Endodermal cell (in vitro differentiated cells): Measurements from ENCODE around the gene MGME1. TPM values are rescaled to one million over a fixed set of nuclear protein-coding genes. Genes with fewer than 3 reads are reported as not detected.
"Not testable (repeated sequence)": the region's sequence is repeated elsewhere in the genome, so short reads cannot be mapped to it uniquely, and the experiment has no call there.

Experiments used
- DNase-seq: peaks from one replicate; pipeline ENCODE4 v3.0.0-alpha.2; 2017
- H3K27ac ChIP-seq: 2 replicates; pipeline ENCODE4 v1.5.1; 2013; ENCODE audit warnings: mild to moderate bottlenecking, low read depth, low read length, moderate library complexity
- H3K27me3 ChIP-seq: 2 replicates; pipeline ENCODE4 v1.6.1; 2013; ENCODE audit warnings: mild to moderate bottlenecking, low read length, moderate library complexity; ENCODE audit not compliant: insufficient read depth, control insufficient read depth, poor library complexity, severe bottlenecking
- H3K36me3 ChIP-seq: 2 replicates; pipeline ENCODE4 v1.7.0; 2013; ENCODE audit warnings: mild to moderate bottlenecking, low read length, moderate library complexity; ENCODE audit not compliant: control insufficient read depth, insufficient read depth
- H3K4me1 ChIP-seq: one replicate; pipeline ENCODE4 v1.7.0; 2013; ENCODE audit warnings: low read length; ENCODE audit not compliant: control insufficient read depth, insufficient read depth
- H3K4me3 ChIP-seq: 2 replicates; pipeline ENCODE4 v1.5.1; 2013; ENCODE audit warnings: mild to moderate bottlenecking, low read length, moderate library complexity
- H3K9ac ChIP-seq: 2 replicates; pipeline ENCODE4 v1.6.1; 2013; ENCODE audit warnings: mild to moderate bottlenecking, low read length, moderate library complexity; ENCODE audit not compliant: poor library complexity, severe bottlenecking; ENCODE audit errors: extremely low read depth
- H3K9me3 ChIP-seq: 2 replicates; pipeline ENCODE4 v1.6.1; 2013; ENCODE audit warnings: mild to moderate bottlenecking, low read length, moderate library complexity; ENCODE audit not compliant: control insufficient read depth
- H3K27ac Mint-ChIP-seq: 2 replicates; pipeline ENCODE4 v1.8.0; 2020; ENCODE audit warnings: mixed read lengths
- H3K27me3 Mint-ChIP-seq: 2 replicates; pipeline ENCODE4 v1.8.0; 2021; ENCODE audit warnings: mild to moderate bottlenecking, mixed read lengths; ENCODE audit not compliant: insufficient read depth
- H3K36me3 Mint-ChIP-seq: 2 replicates; pipeline ENCODE4 v1.8.0; 2020; ENCODE audit warnings: low read depth, mixed read lengths
- H3K4me1 Mint-ChIP-seq: 2 replicates; pipeline ENCODE4 v1.8.0; 2020; ENCODE audit warnings: mixed read lengths
- H3K4me3 Mint-ChIP-seq: 2 replicates; pipeline ENCODE4 v1.8.0; 2020; ENCODE audit warnings: mild to moderate bottlenecking, moderate library complexity, mixed read lengths
- H3K9me3 Mint-ChIP-seq: 2 replicates; pipeline ENCODE4 v1.8.0; 2020; ENCODE audit warnings: mild to moderate bottlenecking, mixed read lengths
- CTCF ChIP-seq: fragments of 200-600 bp; sonication (generic); conservative IDR thresholded peaks from 2 replicates; pipeline ENCODE4 v1.5.0; 2021; ENCODE audit warnings: antibody characterized with exemption, mild to moderate bottlenecking
- WGBS, 2 experiments: methylation state at CpG; one replicate each; pipeline versions ENCODE4 v1.1.5 to v1.1.7; 2013; ENCODE audit warnings: missing lambda C conversion rate in 2 of 2, mixed read lengths in 1 of 2; ENCODE audit not compliant: insufficient coverage in 1 of 2, insufficient read length in 1 of 2; 5-methylcytosine and 5-hydroxymethylcytosine counted together
- total RNA-seq, 2 donors: library from RNA; stranded (reverse); fragmentation: NEBNext Ultra II Directional in 1 of 2; extraction: Animal tissue kit (Norgen Biotek cat#: 25700) in 1 of 2; gene quantifications; 2 replicates in 1 of 2; 3 replicates in 1 of 2; pipeline ENCODE4 v1.2.1, GENCODE V29; 2021

MGME1 gene
- total RNA-seq, 2 donors from 2014 or later: 31.2 to 36.7 TPM

- H3K9ac ChIP-seq: no peak overlapping the region
- H3K27me3 Mint-ChIP-seq: no peaks in the 10 kb centered on the region
- H3K36me3 ChIP-seq: peaks cover 71% of the 10 kb centered on the region
- no peaks in the 10 kb centered on the region for H3K9me3 ChIP-seq
- H3K4me1 Mint-ChIP-seq: peaks cover 63% of the 10 kb centered on the region
- no peaks in the 10 kb centered on the region for H3K27me3 ChIP-seq
- WGBS, 2 experiments: 90% methylated on average over 4 of the region's 5 CpGs; no CpG with 5 or more reads in 1 of the 2 experiments
- no peaks in the 10 kb centered on the region for H3K9me3 Mint-ChIP-seq
- peak overlapping the region; percentile 22 for H3K4me3 ChIP-seq
- H3K4me3 Mint-ChIP-seq: no peak overlapping the region
- no peak for DNase-seq
- no peak for TF ChIP-seq CTCF
- H3K27ac ChIP-seq: no peak overlapping the region
- peak overlapping the region; percentile 83 for H3K27ac Mint-ChIP-seq
- peaks cover 63% of the 10 kb centered on the region for H3K36me3 Mint-ChIP-seq
- peaks cover 29% of the 10 kb centered on the region for H3K4me1 ChIP-seq
Observed at GRCh38 chr20:17959257-17959627, 9.6 kb upstream of the MGME1 start.

- DNase-seq, H3K27ac ChIP-seq, H3K9me3 ChIP-seq, H3K4me3 ChIP-seq, H3K27me3 Mint-ChIP-seq, H3K9ac ChIP-seq, H3K27me3 ChIP-seq, H3K9me3 Mint-ChIP-seq: not testable (repeated sequence)
- Mint-ChIP-seq H3K36me3 (peaks cover 58% of the 10 kb centered on the region), H3K4me1 (peaks cover 66% of the 10 kb centered on the region), H3K27ac (peak overlapping the region; percentile 83), H3K4me3 (peak overlapping the region; percentile 31)
- H3K4me1 ChIP-seq: peaks cover 38% of the 10 kb centered on the region
- peaks cover 68% of the 10 kb centered on the region for H3K36me3 ChIP-seq
- 87 to 93% methylated on average over 4 to 16 of the region's 16 CpGs for WGBS, 2 experiments
Observed at GRCh38 chr20:17960400-17960885, 8.4 kb upstream of the MGME1 start.

GRCh38 chr20:17960927-17961586 is 7.8 kb upstream of the MGME1 start:
- Mint-ChIP-seq H3K4me1 (peaks cover 65% of the 10 kb centered on the region), H3K9me3 (no peaks in the 10 kb centered on the region), H3K36me3 (peaks cover 54% of the 10 kb centered on the region), H3K27me3 (no peaks in the 10 kb centered on the region), H3K27ac (peak overlapping the region; percentile 83), H3K4me3 (peak overlapping the region; percentile 31)
- H3K27me3 ChIP-seq: no peaks in the 10 kb centered on the region
- no peak for TF ChIP-seq CTCF
- H3K27ac ChIP-seq: no peak overlapping the region
- peak overlapping the region; percentile 59 for H3K4me3 ChIP-seq
- 92 to 94% methylated on average over 6 of the region's 6 CpGs for WGBS, 2 experiments
- peaks cover 38% of the 10 kb centered on the region for H3K4me1 ChIP-seq
- no peak overlapping the region for H3K9ac ChIP-seq
- no peak for DNase-seq
- peaks cover 62% of the 10 kb centered on the region for H3K36me3 ChIP-seq
- H3K9me3 ChIP-seq: no peaks in the 10 kb centered on the region
